Lower leg skin (tissue), 3 donors: ENCODE measurements around the gene ZMYND11.

Experiments
- POLR2A ChIP-seq, 2 donors: fragments of 450-650 bp; IDR thresholded peaks; one replicate each; pipeline ENCODE4 v1.6.1; 2016 to 2017; ENCODE audit warnings: antibody characterized with exemption in 2 of 2, mild to moderate bottlenecking in 1 of 2, moderate library complexity in 1 of 2
- TF ChIP-seq, protein P1 (sequence below), 3 donors: fragments of 450-650 bp; IDR thresholded peaks; one replicate each; pipeline ENCODE4 v1.5.1; 2016; ENCODE audit warnings: antibody characterized with exemption in 3 of 3, mild to moderate bottlenecking in 3 of 3, moderate library complexity in 2 of 3

DNA sequence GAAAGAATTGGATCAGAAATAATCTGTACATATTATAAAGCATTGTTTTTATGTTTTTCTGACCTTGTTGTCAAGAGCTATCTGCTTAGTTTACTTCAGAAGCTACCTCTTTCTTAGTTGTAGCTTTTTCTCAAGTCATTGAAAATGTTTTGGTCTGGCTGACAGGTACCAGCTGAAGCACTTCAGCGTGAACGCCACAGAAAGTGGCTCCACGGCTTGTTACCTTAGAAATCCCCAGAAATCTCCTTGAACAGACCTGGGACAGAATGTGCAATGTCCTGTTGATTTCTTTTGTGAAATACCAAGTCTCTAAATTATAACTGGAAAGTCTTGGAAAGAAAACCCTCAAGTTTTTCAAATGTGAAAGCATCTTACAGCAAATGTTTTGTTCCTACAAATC is 96.8 kb downstream of the ZMYND11 start:
- TF ChIP-seq, protein P1, sequence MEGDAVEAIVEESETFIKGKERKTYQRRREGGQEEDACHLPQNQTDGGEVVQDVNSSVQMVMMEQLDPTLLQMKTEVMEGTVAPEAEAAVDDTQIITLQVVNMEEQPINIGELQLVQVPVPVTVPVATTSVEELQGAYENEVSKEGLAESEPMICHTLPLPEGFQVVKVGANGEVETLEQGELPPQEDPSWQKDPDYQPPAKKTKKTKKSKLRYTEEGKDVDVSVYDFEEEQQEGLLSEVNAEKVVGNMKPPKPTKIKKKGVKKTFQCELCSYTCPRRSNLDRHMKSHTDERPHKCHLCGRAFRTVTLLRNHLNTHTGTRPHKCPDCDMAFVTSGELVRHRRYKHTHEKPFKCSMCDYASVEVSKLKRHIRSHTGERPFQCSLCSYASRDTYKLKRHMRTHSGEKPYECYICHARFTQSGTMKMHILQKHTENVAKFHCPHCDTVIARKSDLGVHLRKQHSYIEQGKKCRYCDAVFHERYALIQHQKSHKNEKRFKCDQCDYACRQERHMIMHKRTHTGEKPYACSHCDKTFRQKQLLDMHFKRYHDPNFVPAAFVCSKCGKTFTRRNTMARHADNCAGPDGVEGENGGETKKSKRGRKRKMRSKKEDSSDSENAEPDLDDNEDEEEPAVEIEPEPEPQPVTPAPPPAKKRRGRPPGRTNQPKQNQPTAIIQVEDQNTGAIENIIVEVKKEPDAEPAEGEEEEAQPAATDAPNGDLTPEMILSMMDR (IDR thresholded peaks at IDR 0.05), result no peak
- no peak for TF ChIP-seq POLR2A (IDR thresholded peaks at IDR 0.05)
